LNCAP (cell line): Measurements from ENCODE around the gene MARK2.

Experiments used
- CTCF ChIP-seq: fragments of 450-650 bp; IDR thresholded peaks from 2 replicates; pipeline ENCODE4 v1.5.1; 2017; ENCODE audit warnings: mild to moderate bottlenecking

The MARK2 gene

GRCh38 chr11:63901660-63902059, 62.8 kb downstream of the MARK2 start:
- TF ChIP-seq CTCF, result peak; percentile 26; the same call in 1 of the 2 replicates

- TF ChIP-seq CTCF, result no peak
These were observed 65.0 kb downstream of the MARK2 start for GRCh38 chr11:63903884-63904283.

GRCh38 chr11:63904743-63905142, 65.8 kb downstream of the MARK2 start:
- TF ChIP-seq CTCF, result no peak

- no peak for TF ChIP-seq CTCF
These were observed 66.3 kb downstream of the MARK2 start for GRCh38 chr11:63905179-63905578.

- TF ChIP-seq CTCF, result no peak
These were observed 67.2 kb downstream of the MARK2 start for GRCh38 chr11:63906087-63906486.

GRCh38 chr11:63906585-63906984, 67.7 kb downstream of the MARK2 start:
- peak; percentile 39; the same call in 1 of the 2 replicates for TF ChIP-seq CTCF

GRCh38 chr11:63907063-63907462, 68.2 kb downstream of the MARK2 start:
- TF ChIP-seq CTCF, result no peak

GRCh38 chr11:63907808-63908530, 69.1 kb downstream of the MARK2 start:
- TF ChIP-seq CTCF, result no peak
